ENCODE measurements around the gene EIF3A.

EIF3A gene

GRCh38 chr10:119005362-119006043 is 75.1 kb downstream of the EIF3A start:
- DNase-seq (ENCODE audit: low read depth in 3 of 3), result no peak

GRCh38 chr10:119003572-119004289 is 76.9 kb downstream of the EIF3A start:
- no peak for DNase-seq (ENCODE audit: low read depth in 3 of 3)

GRCh38 chr10:119001717-119002500 is 78.7 kb downstream of the EIF3A start:
- no peak for DNase-seq (ENCODE audit: low read depth in 3 of 3)

GRCh38 chr10:118998183-118998582 is 82.4 kb downstream of the EIF3A start:
- DNase-seq (ENCODE audit: low read depth in 3 of 3), result no peak

- DNase-seq (ENCODE audit: low read depth in 3 of 3), result no peak
Measured at GRCh38 chr10:118997379-118997778, 83.2 kb downstream of the EIF3A start.

GRCh38 chr10:118995739-118996138 is 84.9 kb downstream of the EIF3A start:
- DNase-seq (ENCODE audit: low read depth in 3 of 3), result no peak

- DNase-seq (ENCODE audit: low read depth in 3 of 3), result no peak
Measured at GRCh38 chr10:118994321-118994720, 86.3 kb downstream of the EIF3A start.

GRCh38 chr10:118993214-118993613 is 87.4 kb downstream of the EIF3A start:
- no peak for DNase-seq (ENCODE audit: low read depth in 3 of 3)

- no peak for DNase-seq (ENCODE audit: low read depth in 3 of 3)
Measured at GRCh38 chr10:118992496-118992895, 88.1 kb downstream of the EIF3A start.

- DNase-seq (ENCODE audit: low read depth in 3 of 3), result no peak
Measured at GRCh38 chr10:118990326-118990725, 90.3 kb downstream of the EIF3A start.

- DNase-seq (ENCODE audit: low read depth in 3 of 3), result no peak
Measured at GRCh38 chr10:118986815-118987790, 93.5 kb downstream of the EIF3A start.

GRCh38 chr10:118985576-118985975 is 95.0 kb downstream of the EIF3A start:
- DNase-seq (ENCODE audit: low read depth in 3 of 3), result no peak
